ENCODE data around the gene IGF2BP3.

Gene IGF2BP3

GRCh38 chr7:23266918-23267317 lies 203.4 kb downstream of the IGF2BP3 start:
- Mint-ChIP-seq H3K9me3 (no peaks in the 10 kb centered on the region), H3K27me3 (ENCODE audit: low read depth) (peaks cover 5% of the 10 kb centered on the region), H3K36me3 (ENCODE audit: low read depth) (no peaks in the 10 kb centered on the region), H3K27ac (no peak overlapping the region), H3K4me3 (no peak overlapping the region), H3K4me1 (no peaks in the 10 kb centered on the region)
- no peak for TF ChIP-seq CTCF (IDR thresholded peaks at IDR 0.05; ENCODE audit: unreplicated experiment in 3 of 3)

- no peak overlapping the region for H3K27ac Mint-ChIP-seq
- no peaks in the 10 kb centered on the region for H3K27me3 Mint-ChIP-seq (ENCODE audit: low read depth)
- H3K4me1 Mint-ChIP-seq = no peaks in the 10 kb centered on the region
- no peak for TF ChIP-seq CTCF (IDR thresholded peaks at IDR 0.05; ENCODE audit: unreplicated experiment in 3 of 3)
- H3K36me3 Mint-ChIP-seq (ENCODE audit: low read depth) = no peaks in the 10 kb centered on the region
- H3K4me3 Mint-ChIP-seq = no peak overlapping the region
- H3K9me3 Mint-ChIP-seq = no peaks in the 10 kb centered on the region
Observed at GRCh38 chr7:23264916-23265458, 205.3 kb downstream of the IGF2BP3 start.

GRCh38 chr7:23261843-23262452 lies 208.3 kb downstream of the IGF2BP3 start:
- Mint-ChIP-seq H3K27ac (no peak overlapping the region), H3K4me3 (no peak overlapping the region), H3K36me3 (ENCODE audit: low read depth) (no peaks in the 10 kb centered on the region), H3K9me3 (no peaks in the 10 kb centered on the region), H3K4me1 (no peaks in the 10 kb centered on the region), H3K27me3 (ENCODE audit: low read depth) (no peaks in the 10 kb centered on the region)
- TF ChIP-seq CTCF (IDR thresholded peaks at IDR 0.05; ENCODE audit: unreplicated experiment in 3 of 3) = peak; percentile 80 to 84 (median 83)

- no peaks in the 10 kb centered on the region for H3K27me3 Mint-ChIP-seq (ENCODE audit: low read depth)
- H3K9me3 Mint-ChIP-seq = no peaks in the 10 kb centered on the region
- no peak overlapping the region for H3K27ac Mint-ChIP-seq
- H3K4me1 Mint-ChIP-seq = no peaks in the 10 kb centered on the region
- H3K36me3 Mint-ChIP-seq (ENCODE audit: low read depth) = no peaks in the 10 kb centered on the region
- no peak overlapping the region for H3K4me3 Mint-ChIP-seq
- no peak for TF ChIP-seq CTCF (IDR thresholded peaks at IDR 0.05; ENCODE audit: unreplicated experiment in 3 of 3)
Observed at GRCh38 chr7:23260371-23260770, 209.9 kb downstream of the IGF2BP3 start.

Data from nephron (organoid).